ENCODE measurements around the gene PTPN3. TPM values are rescaled to one million over a fixed set of nuclear protein-coding genes. Genes with fewer than 3 reads are reported as not detected.
"Not testable (repeated sequence)": the region's sequence is repeated elsewhere in the genome, so short reads cannot be mapped to it uniquely, and the experiment has no call there.

PTPN3 gene
- total RNA-seq, 1 donor from 2014 or later, result 9.2 TPM

- DNase-seq (ENCODE audit: low spot score), result no peak
- Mint-ChIP-seq H3K36me3 (ENCODE audit: low read depth) (no peaks in the 10 kb centered on the region), H3K4me3 (ENCODE audit: low read depth) (no peak overlapping the region), H3K9me3 (no peaks in the 10 kb centered on the region), H3K4me1 (ENCODE audit: low read depth) (no peaks in the 10 kb centered on the region), H3K27me3 (ENCODE audit: low read depth) (peaks cover 9% of the 10 kb centered on the region), H3K27ac (no peak overlapping the region)
- intact Hi-C loops (cut with micrococcal nuclease), result no loop called here
These were observed 153.2 kb downstream of the PTPN3 start for GRCh38 chr9:109344866-109345265.

- DNase-seq (ENCODE audit: low spot score), result no peak
- Mint-ChIP-seq H3K27me3 (ENCODE audit: low read depth) (peaks cover 2% of the 10 kb centered on the region), H3K4me3 (ENCODE audit: low read depth) (no peak overlapping the region), H3K9me3 (no peaks in the 10 kb centered on the region), H3K27ac (no peak overlapping the region), H3K4me1 (ENCODE audit: low read depth) (no peaks in the 10 kb centered on the region), H3K36me3 (ENCODE audit: low read depth) (no peaks in the 10 kb centered on the region)
- intact Hi-C loops (cut with micrococcal nuclease), result no loop called here
These were observed 155.2 kb downstream of the PTPN3 start for GRCh38 chr9:109342878-109343277.

- Mint-ChIP-seq H3K27me3 (ENCODE audit: low read depth) (peaks cover under 1% of the 10 kb centered on the region), H3K4me3 (ENCODE audit: low read depth) (no peak overlapping the region), H3K9me3 (no peaks in the 10 kb centered on the region), H3K36me3 (ENCODE audit: low read depth) (no peaks in the 10 kb centered on the region), H3K4me1 (ENCODE audit: low read depth) (no peaks in the 10 kb centered on the region), H3K27ac (no peak overlapping the region)
- no peak for DNase-seq (ENCODE audit: low spot score)
- intact Hi-C loops (cut with micrococcal nuclease), result no loop called here
These were observed 156.5 kb downstream of the PTPN3 start for GRCh38 chr9:109341561-109341960.

GRCh38 chr9:109340979-109341378, 157.1 kb downstream of the PTPN3 start:
- H3K4me3 Mint-ChIP-seq (ENCODE audit: low read depth); H3K9me3 Mint-ChIP-seq; H3K27ac Mint-ChIP-seq; intact Hi-C loops (cut with micrococcal nuclease); H3K4me1 Mint-ChIP-seq (ENCODE audit: low read depth); H3K27me3 Mint-ChIP-seq (ENCODE audit: low read depth); H3K36me3 Mint-ChIP-seq (ENCODE audit: low read depth); DNase-seq (ENCODE audit: low spot score): not testable (repeated sequence)

GRCh38 chr9:109336409-109336808, 161.7 kb downstream of the PTPN3 start:
- peaks cover 2% of the 10 kb centered on the region for H3K4me1 Mint-ChIP-seq (ENCODE audit: low read depth)
- no peak for DNase-seq (ENCODE audit: low spot score)
- H3K27ac Mint-ChIP-seq, result no peak overlapping the region
- intact Hi-C loops (cut with micrococcal nuclease), result no loop called here
- H3K36me3 Mint-ChIP-seq (ENCODE audit: low read depth), result no peaks in the 10 kb centered on the region
- peaks cover 8% of the 10 kb centered on the region for H3K27me3 Mint-ChIP-seq (ENCODE audit: low read depth)
- H3K9me3 Mint-ChIP-seq, result no peaks in the 10 kb centered on the region
- H3K4me3 Mint-ChIP-seq (ENCODE audit: low read depth), result no peak overlapping the region

- Mint-ChIP-seq H3K4me1 (ENCODE audit: low read depth) (peaks cover 2% of the 10 kb centered on the region), H3K27me3 (ENCODE audit: low read depth) (peaks cover 8% of the 10 kb centered on the region), H3K27ac (no peak overlapping the region), H3K36me3 (ENCODE audit: low read depth) (no peaks in the 10 kb centered on the region), H3K4me3 (ENCODE audit: low read depth) (no peak overlapping the region), H3K9me3 (no peaks in the 10 kb centered on the region)
- intact Hi-C loops (cut with micrococcal nuclease), result no loop called here
- no peak for DNase-seq (ENCODE audit: low spot score)
These were observed 162.2 kb downstream of the PTPN3 start for GRCh38 chr9:109335929-109336328.

GRCh38 chr9:109335121-109335520, 163.0 kb downstream of the PTPN3 start:
- H3K9me3 Mint-ChIP-seq, result no peaks in the 10 kb centered on the region

GRCh38 chr9:109331353-109331752, 166.8 kb downstream of the PTPN3 start:
- H3K4me1 Mint-ChIP-seq (ENCODE audit: low read depth), result peaks cover under 1% of the 10 kb centered on the region
- peaks cover 19% of the 10 kb centered on the region for H3K27me3 Mint-ChIP-seq (ENCODE audit: low read depth)
- H3K36me3 Mint-ChIP-seq (ENCODE audit: low read depth), result no peaks in the 10 kb centered on the region
- no peaks in the 10 kb centered on the region for H3K9me3 Mint-ChIP-seq
- intact Hi-C loops (cut with micrococcal nuclease), result no loop called here
- no peak for DNase-seq (ENCODE audit: low spot score)
- no peak overlapping the region for H3K4me3 Mint-ChIP-seq (ENCODE audit: low read depth)
- H3K27ac Mint-ChIP-seq, result no peak overlapping the region

More at GRCh38 chr9:109335121-109335520, 163.0 kb downstream of the PTPN3 start:
- Mint-ChIP-seq H3K27ac (no peak overlapping the region), H3K4me1 (ENCODE audit: low read depth) (peaks cover 2% of the 10 kb centered on the region), H3K27me3 (ENCODE audit: low read depth) (peaks cover 8% of the 10 kb centered on the region), H3K4me3 (ENCODE audit: low read depth) (no peak overlapping the region), H3K36me3 (ENCODE audit: low read depth) (no peaks in the 10 kb centered on the region)
- intact Hi-C loops (cut with micrococcal nuclease), result no loop called here
- DNase-seq (ENCODE audit: low spot score), result no peak

- Mint-ChIP-seq H3K36me3 (ENCODE audit: low read depth) (no peaks in the 10 kb centered on the region), H3K4me3 (ENCODE audit: low read depth) (no peak overlapping the region), H3K4me1 (ENCODE audit: low read depth) (no peaks in the 10 kb centered on the region), H3K27me3 (ENCODE audit: low read depth) (peaks cover 21% of the 10 kb centered on the region), H3K27ac (no peak overlapping the region), H3K9me3 (no peaks in the 10 kb centered on the region)
- intact Hi-C loops (cut with micrococcal nuclease), result loop anchor here (10.0 kb wide), 3 partner anchors 145 to 395 kb away; partner anchors contain the start of genes ABITRAM and ELP1
- DNase-seq (ENCODE audit: low spot score), result no peak
These were observed 168.4 kb downstream of the PTPN3 start for GRCh38 chr9:109329638-109330258.

GRCh38 chr9:109328978-109329637, 169.0 kb downstream of the PTPN3 start:
- intact Hi-C loops (cut with micrococcal nuclease), result loop anchor here (10.0 kb wide), 3 partner anchors 146 to 394 kb away; partner anchors contain the start of genes ABITRAM and ELP1
- no peaks in the 10 kb centered on the region for H3K9me3 Mint-ChIP-seq
- no peaks in the 10 kb centered on the region for H3K4me1 Mint-ChIP-seq (ENCODE audit: low read depth)
- H3K27me3 Mint-ChIP-seq (ENCODE audit: low read depth), result peaks cover 22% of the 10 kb centered on the region
- H3K36me3 Mint-ChIP-seq (ENCODE audit: low read depth), result no peaks in the 10 kb centered on the region
- no peak for DNase-seq (ENCODE audit: low spot score)
- no peak overlapping the region for H3K4me3 Mint-ChIP-seq (ENCODE audit: low read depth)
- no peak overlapping the region for H3K27ac Mint-ChIP-seq

Other genes with a start within 250 kb of the PTPN3 start
- gene EPB41L4B, start 177.2 kb downstream of the PTPN3 start, total RNA-seq, result 1.5 and 1.6 TPM in 2 replicates